SK-N-SH (cell line): Measurements from ENCODE around the gene PLEKHG5. TPM values are rescaled to one million over a fixed set of nuclear protein-coding genes. Genes with fewer than 3 reads are reported as not detected.

Experiments used
- CTCF ChIA-PET: fragments of 300-600, 350-600 bp; formaldehyde crosslinking; extraction: SDS; loops from one replicate; lab custom pipeline; 2021; lab: Yijun Ruan, JAX
- POLR2A ChIA-PET: fragments of 350-600 bp; sonication (Branson Sonifier 250); formaldehyde crosslinking; extraction: SDS; loops from one replicate; lab custom pipeline; 2020; ENCODE audit warnings: antibody characterized with exemption, inconsistent platforms; lab: Yijun Ruan, JAX
- DNase-seq: peaks from one replicate; pipeline ENCODE4 v3.0.0; 2012
- H2AFZ ChIP-seq: fragments of 200-600 bp; sonication (generic); 2 replicates; pipeline ENCODE4 v1.8.1; 2016; ENCODE audit warnings: antibody characterized with exemption, mild to moderate bottlenecking, low read depth
- H3F3A ChIP-seq: fragments of 200-600 bp; sonication (generic); replicated peaks from 2 replicates; pipeline ENCODE3; 2016; ENCODE audit warnings: antibody characterized with exemption, mild to moderate bottlenecking; ENCODE audit not compliant: insufficient read depth
- H3K27ac ChIP-seq, 2 experiments: fragments of 200-500 bp in 1 of 2; fragments of 200-600 bp in 1 of 2; sonication (Bioruptor generic) in 1 of 2; sonication (generic), shearing (Covaris generic) in 1 of 2; 2 replicates each; pipeline versions ENCODE4 v1.5.1 to v1.6.1; 2014 to 2016; ENCODE audit warnings: low read depth in 2 of 2, inconsistent platforms in 1 of 2, low read length in 1 of 2, mild to moderate bottlenecking in 1 of 2, mixed read lengths in 1 of 2
- H3K27me3 ChIP-seq: fragments of 200-600 bp; sonication (generic), shearing (Covaris generic); 2 replicates; pipeline ENCODE4 v1.6.1; 2016; ENCODE audit warnings: mixed run types; ENCODE audit not compliant: insufficient read depth
- H3K36me3 ChIP-seq, 2 experiments: fragments of 200-500 bp in 1 of 2; fragments of 200-600 bp in 1 of 2; sonication (Bioruptor generic) in 1 of 2; sonication (generic) in 1 of 2; replicated peaks in 1 of 2; 2 replicates each; pipeline versions ENCODE3 to v1.5.1; 2014 to 2016; ENCODE audit warnings: low read length in 1 of 2, mild to moderate bottlenecking in 1 of 2; ENCODE audit not compliant: insufficient read depth in 2 of 2, control insufficient read depth in 1 of 2
- H3K4me1 ChIP-seq, 2 experiments: fragments of 200-500 bp in 1 of 2; fragments of 200-600 bp in 1 of 2; sonication (Bioruptor generic) in 1 of 2; sonication (generic), shearing (Covaris generic) in 1 of 2; 2 replicates each; pipeline versions ENCODE4 v1.5.1 to v1.6.1; 2014 to 2016; ENCODE audit warnings: low read depth in 1 of 2, low read length in 1 of 2, mixed run types in 1 of 2; ENCODE audit not compliant: insufficient read depth in 2 of 2, control insufficient read depth in 1 of 2
- H3K4me2 ChIP-seq: fragments of 200-600 bp; sonication (generic), shearing (Covaris generic); 2 replicates; pipeline ENCODE4 v1.6.1; 2017; ENCODE audit warnings: mixed run types
- H3K4me3 ChIP-seq, 2 experiments: fragments of 200-500 bp in 1 of 2; fragments of 200-600 bp in 1 of 2; sonication (Bioruptor generic) in 1 of 2; sonication (generic), shearing (Covaris generic) in 1 of 2; 2 replicates each; pipeline versions ENCODE4 v1.5.1 to v1.8.1; 2014 to 2016; ENCODE audit warnings: low read depth in 2 of 2, inconsistent platforms in 1 of 2, low read length in 1 of 2, mild to moderate bottlenecking in 1 of 2, mixed read lengths in 1 of 2, moderate library complexity in 1 of 2
- H3K79me2 ChIP-seq: fragments of 200-600 bp; sonication (generic); 2 replicates; pipeline ENCODE4 v1.8.1; 2017; ENCODE audit warnings: mild to moderate bottlenecking; ENCODE audit not compliant: insufficient read depth
- H3K9ac ChIP-seq: fragments of 200-600 bp; sonication (generic); 2 replicates; pipeline ENCODE4 v1.6.1; 2017; ENCODE audit warnings: mixed run types
- H3K9me2 ChIP-seq: fragments of 200-600 bp; sonication (generic); 2 replicates; pipeline ENCODE4 v1.6.1; 2017; ENCODE audit warnings: mixed run types
- H3K9me3 ChIP-seq: fragments of 200-600 bp; sonication (generic); 2 replicates; pipeline ENCODE4 v1.6.1; 2017; ENCODE audit warnings: mixed run types, mild to moderate bottlenecking, moderate library complexity
- H4K20me1 ChIP-seq: fragments of 200-600 bp; sonication (generic); 2 replicates; pipeline ENCODE4 v1.6.1; 2017; ENCODE audit warnings: mild to moderate bottlenecking, mixed run types; ENCODE audit not compliant: insufficient read depth
- CTCF ChIP-seq: fragments of 200-600 bp; sonication (generic); IDR thresholded peaks from 2 replicates; pipeline ENCODE4 v1.6.1; 2017; ENCODE audit warnings: antibody characterized with exemption, mild to moderate bottlenecking, moderate library complexity
- EP300 ChIP-seq, 2 experiments: IDR thresholded peaks; 2 replicates each; pipeline versions ENCODE4 v1.4.0 to v1.6.1; 2012; ENCODE audit warnings: borderline replicate concordance in 1 of 2, low read depth in 1 of 2, low read length in 1 of 2
- RAD21 ChIP-seq: IDR thresholded peaks from 2 replicates; pipeline ENCODE4 v1.6.1; 2012; ENCODE audit warnings: mild to moderate bottlenecking, low read length
- SMC3 ChIP-seq: IDR thresholded peaks from 2 replicates; pipeline ENCODE4 v1.6.1; 2012; ENCODE audit warnings: low read depth, low read length, improper control_type of control experiment
- WGBS: methylation state at CpG from one replicate; pipeline ENCODE4 v1.1.6; 2017; ENCODE audit warnings: low lambda C conversion rate; 5-methylcytosine and 5-hydroxymethylcytosine counted together
- polyA plus RNA-seq, 3 experiments: library from polyadenylated mRNA; depleted of rRNA; stranded (reverse); fragments of >200 nt; gene quantifications; 2 replicates each; pipeline ENCODE4 v1.2.3, GENCODE V29; 2012

PLEKHG5 gene
- polyA plus RNA-seq, 1 of the 3 experiments (the other 2 are of a cell fraction), result 14.9 TPM

DNA sequence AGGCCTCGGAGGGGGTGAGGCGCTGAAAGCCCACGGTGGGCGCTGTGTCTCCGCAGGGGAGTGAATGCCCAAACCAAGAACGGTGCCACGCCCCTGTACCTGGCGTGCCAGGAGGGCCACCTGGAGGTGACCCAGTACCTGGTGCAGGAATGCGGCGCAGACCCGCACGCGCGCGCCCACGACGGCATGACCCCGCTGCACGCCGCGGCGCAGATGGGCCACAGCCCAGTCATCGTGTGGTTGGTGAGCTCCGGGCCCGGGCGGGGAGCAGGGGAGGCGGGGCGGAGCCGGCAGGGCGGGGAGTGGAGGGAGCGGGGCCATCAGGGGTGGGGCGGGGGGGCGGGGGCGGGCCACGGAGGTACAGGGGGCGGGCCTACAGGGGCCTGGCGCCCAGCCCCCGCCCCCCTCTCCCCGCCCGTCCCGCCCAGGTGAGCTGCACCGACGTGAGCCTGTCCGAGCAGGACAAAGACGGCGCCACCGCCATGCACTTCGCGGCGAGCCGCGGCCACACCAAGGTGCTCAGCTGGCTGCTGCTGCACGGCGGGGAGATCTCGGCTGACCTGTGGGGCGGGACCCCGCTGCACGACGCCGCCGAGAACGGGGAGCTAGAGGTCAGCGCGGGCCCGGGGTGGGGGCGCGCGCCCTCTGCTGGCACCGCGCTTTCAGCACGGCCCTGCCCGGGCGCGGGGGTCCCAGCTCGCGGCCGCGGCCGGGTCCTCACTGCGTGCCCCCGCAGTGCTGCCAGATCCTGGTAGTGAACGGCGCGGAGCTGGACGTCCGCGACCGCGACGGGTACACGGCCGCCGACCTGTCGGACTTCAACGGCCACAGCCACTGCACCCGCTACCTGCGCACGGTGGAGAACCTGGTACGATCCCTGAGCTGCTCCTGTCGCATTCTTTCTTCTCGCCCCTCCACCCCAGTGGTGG lies 51.0 kb downstream of the PLEKHG5 start:
- WGBS, result 18% methylated on average over 29 of the region's 101 CpGs
- peak overlapping the region in 1 of 2 experiments; percentile 31; a peak in 1 of 4 replicates for H3K4me3 ChIP-seq
- no peak overlapping the region for H3K27ac ChIP-seq
- no peak overlapping the region for H3K4me2 ChIP-seq
- no peak overlapping the region for H2AFZ ChIP-seq
- POLR2A ChIA-PET, result no interaction called here
- no peaks in the 10 kb centered on the region for H4K20me1 ChIP-seq
- H3K9ac ChIP-seq, result no peak overlapping the region
- no peaks in the 10 kb centered on the region for H3K9me3 ChIP-seq
- CTCF ChIA-PET, result interaction anchor here (0.7 to 13.6 kb wide), 20 partner anchors 9 to 206 kb away, joined by 3 to 290 read pairs (median 5); partner anchors contain the start of genes ESPN, GPR153, HES2 and HES3
- H3K9me2 ChIP-seq, result no peaks in the 10 kb centered on the region
- H3K79me2 ChIP-seq, result no peaks in the 10 kb centered on the region
- TF ChIP-seq RAD21, result no peak
- TF ChIP-seq CTCF, result peak; percentile 25; the same call in 1 of the 2 replicates
- no peaks in the 10 kb centered on the region for H3K36me3 ChIP-seq
- peak; percentile 87 for DNase-seq
- H3K4me1 ChIP-seq, result no peaks in the 10 kb centered on the region; a peak in 1 of 4 replicates
- peaks cover 8% of the 10 kb centered on the region for H3F3A ChIP-seq
- H3K27me3 ChIP-seq, result no peaks in the 10 kb centered on the region

- Histone ChIP-seq H4K20me1 (no peaks in the 10 kb centered on the region), H3K36me3 (no peaks in the 10 kb centered on the region), H3K9me2 (no peaks in the 10 kb centered on the region), H3K27me3 (no peaks in the 10 kb centered on the region), H2AFZ (no peak overlapping the region), H3K9me3 (no peaks in the 10 kb centered on the region), H3K9ac (no peak overlapping the region), H3K79me2 (no peaks in the 10 kb centered on the region), H3K4me2 (no peak overlapping the region), H3F3A (peaks cover 8% of the 10 kb centered on the region), H3K4me1 (no peaks in the 10 kb centered on the region; a peak in 1 of 4 replicates), H3K4me3 (no peak overlapping the region; a peak in 1 of 4 replicates), H3K27ac (no peak overlapping the region)
- TF ChIP-seq EP300 (IDR thresholded peaks at IDR 0.05; ENCODE audit: borderline replicate concordance in 1 of 2, low read depth in 1 of 2, low read length in 1 of 2) (no peak), CTCF (peak; percentile 83), SMC3 (peak; percentile 59), RAD21 (peak; percentile 70)
- ChIA-PET CTCF (interaction anchor here (0.5 to 13.6 kb wide), 56 partner anchors 8 to 405 kb away, joined by 3 to 290 read pairs (median 4); partner anchors contain the start of genes ACOT7, ESPN, HES2 and HES3), POLR2A (no interaction called here)
- peak; percentile 88 for DNase-seq
- 0% methylated on average over 3 of the region's 5 CpGs for WGBS
Measured at GRCh38 chr1:6438047-6438525, 53.4 kb downstream of the PLEKHG5 start.
